Panc1 (cell line): Measurements from ENCODE around the gene TRAK1. TPM values are rescaled to one million over a fixed set of nuclear protein-coding genes. Genes with fewer than 3 reads are reported as not detected.

ENCODE experiments used
- ATAC-seq: fragments of 200-7000 bp; cut with Tn5 transposase; 2 replicates; pipeline ENCODE4 v1.9.1; 2020; ENCODE audit warnings: mild to moderate bottlenecking, moderate library complexity
- BruUV-seq: library from RNA; stranded (reverse); fragments of 400-500 nt; replicated peaks from 2 replicates; lab custom pipeline; 2021; lab: Mats Ljungman, UMichigan
- CTCF ChIA-PET: fragments of 300-600 bp; sonication (Branson Sonifier 250); formaldehyde crosslinking; loops from one replicate; lab custom pipeline; 2022; ENCODE audit warnings: antibody characterized with exemption; lab: Charles Lee
- POLR2A ChIA-PET: fragments of 300-600 bp; sonication (Branson Sonifier 250); formaldehyde crosslinking; loops from one replicate; lab custom pipeline; 2022; ENCODE audit warnings: antibody characterized with exemption; lab: Charles Lee
- DNase-seq: peaks from one replicate; pipeline ENCODE4 v3.0.0-alpha.2; 2010; ENCODE audit warnings: low read depth, low spot score
- H3K27ac ChIP-seq: 2 replicates; pipeline ENCODE4 v1.5.1; 2011; ENCODE audit warnings: mild to moderate bottlenecking, low read length, inconsistent platforms
- H3K27me3 ChIP-seq: fragments of 200-500 bp; sonication (Bioruptor generic); 2 replicates; pipeline ENCODE4 v1.6.0; 2014; ENCODE audit warnings: low read length, inconsistent platforms; ENCODE audit not compliant: control insufficient read depth, insufficient read depth
- H3K36me3 ChIP-seq: fragments of 200-500 bp; sonication (Bioruptor generic); 2 replicates; pipeline ENCODE4 v1.5.1; 2014; ENCODE audit warnings: inconsistent platforms, mild to moderate bottlenecking, low read length, moderate library complexity; ENCODE audit not compliant: control insufficient read depth, insufficient read depth
- H3K4me1 ChIP-seq: 2 replicates; pipeline ENCODE4 v1.5.1; 2011; ENCODE audit warnings: inconsistent platforms, mild to moderate bottlenecking, low read length, moderate library complexity; ENCODE audit not compliant: control insufficient read depth, insufficient read depth
- H3K4me3 ChIP-seq, 2 experiments: 2 replicates each; pipeline ENCODE4 v1.5.1; 2011 to 2012; ENCODE audit warnings: low read depth in 2 of 2, low read length in 2 of 2, mild to moderate bottlenecking in 2 of 2, inconsistent platforms in 1 of 2, moderate library complexity in 1 of 2
- H3K9me3 ChIP-seq: fragments of 200-500 bp; sonication (Bioruptor generic); 2 replicates; pipeline ENCODE4 v1.5.1; 2014; ENCODE audit warnings: low read depth, mild to moderate bottlenecking, inconsistent platforms, low read length, moderate library complexity; ENCODE audit not compliant: control insufficient read depth, insufficient read depth
- CTCF ChIP-seq: fragments of 450-650 bp; IDR thresholded peaks from 2 replicates; pipeline ENCODE4 v1.5.1; 2017; ENCODE audit warnings: mild to moderate bottlenecking
- POLR2AphosphoS5 ChIP-seq: IDR thresholded peaks from 2 replicates; pipeline ENCODE4 v1.6.1; 2012; ENCODE audit warnings: mild to moderate bottlenecking, low read depth, low read length, moderate library complexity
- REST ChIP-seq, 2 experiments: IDR thresholded peaks; 2 replicates each; pipeline ENCODE4 v1.6.1; 2011 to 2012; ENCODE audit warnings: low read depth in 2 of 2, control low read depth in 1 of 2, low read length in 1 of 2, mild to moderate bottlenecking in 1 of 2, moderate library complexity in 1 of 2; ENCODE audit not compliant: insufficient read depth in 1 of 2
- SIN3A ChIP-seq: IDR thresholded peaks from 2 replicates; pipeline ENCODE4 v1.6.1; 2012; ENCODE audit warnings: low read depth, mild to moderate bottlenecking, low read length, moderate library complexity, borderline replicate concordance; ENCODE audit not compliant: insufficient read depth
- TCF7L2 ChIP-seq: IDR thresholded peaks from 2 replicates; pipeline ENCODE4 v1.6.1; 2011; ENCODE audit warnings: mild to moderate bottlenecking, low read depth, low read length, inconsistent platforms
- in situ Hi-C: cut with HindIII; loops from 2 replicates; pipeline ENCODE4 v1.10.0; 2016; ENCODE audit warnings: low sequenced_read_pairs, low pct_unique_long_range_greater_than_20kb
- intact Hi-C: fragments of 100-400 bp; cut with micrococcal nuclease; formaldehyde crosslinking; loops from one replicate; pipeline ENCODE4 v1.10.0; 2022; ENCODE audit not compliant: unreplicated experiment
- total RNA-seq: library from RNA; stranded (reverse); gene quantifications from one replicate; pipeline ENCODE4 v1.2.1, GENCODE V29; 2021; ENCODE audit not compliant: unreplicated experiment

TRAK1 gene
- total RNA-seq, 1 experiment from 2014 or later: 38.4 TPM

DNA sequence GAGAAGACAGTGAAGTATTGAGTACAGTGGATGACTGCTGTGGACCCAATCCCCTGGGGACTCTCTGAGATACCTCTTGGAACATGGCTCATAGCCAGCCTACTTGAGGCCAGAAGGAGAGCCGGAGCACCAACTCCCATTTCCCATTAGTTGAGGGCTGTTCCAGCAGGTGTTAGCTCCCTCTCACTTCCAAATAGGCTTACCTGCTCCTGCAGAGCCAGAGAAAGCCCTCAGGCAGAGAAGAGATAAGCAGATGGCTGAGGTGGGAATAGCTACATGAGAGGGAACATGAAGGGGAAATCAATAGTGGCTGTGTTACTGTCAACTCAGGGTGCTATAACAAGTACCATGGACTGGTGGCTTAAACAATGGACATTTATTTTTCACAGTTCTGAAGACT, 179.4 kb downstream of the TRAK1 start:
- peaks cover 4% of the 10 kb centered on the region; the same call in 1 of the 2 replicates for H3K27me3 ChIP-seq
- in situ Hi-C loops (no loop called here), intact Hi-C loops (no loop called here)
- POLR2A ChIA-PET: no interaction called here
- no peaks in the 10 kb centered on the region for H3K36me3 ChIP-seq
- H3K4me3 ChIP-seq: no peak overlapping the region
- no TSS peak for BruUV-seq
- TF ChIP-seq REST (IDR thresholded peaks at IDR 0.05; ENCODE audit: insufficient read depth in 1 of 2, low read depth in 2 of 2, low read length in 1 of 2) (no peak), POLR2AphosphoS5 (no peak), CTCF (no peak), TCF7L2 (no peak), SIN3A (no peak)
- CTCF ChIA-PET: no interaction called here
- ATAC-seq (no peak), DNase-seq (no peak)
- H3K27ac ChIP-seq: no peak overlapping the region
- H3K4me1 ChIP-seq: no peaks in the 10 kb centered on the region
- no peaks in the 10 kb centered on the region for H3K9me3 ChIP-seq

- Histone ChIP-seq H3K4me3 (no peak overlapping the region), H3K27ac (no peak overlapping the region), H3K27me3 (0 out of 2 replicates have a peak, but pooled peaks cover 4% of the 10 kb centered on the region), H3K36me3 (no peaks in the 10 kb centered on the region), H3K4me1 (no peaks in the 10 kb centered on the region), H3K9me3 (no peaks in the 10 kb centered on the region)
- intact Hi-C loops: no loop called here
- ChIA-PET CTCF (no interaction called here), POLR2A (no interaction called here)
- in situ Hi-C loops: no loop called here
- DNase-seq (no peak), ATAC-seq (no peak)
- no TSS peak for BruUV-seq
- no peak for TF ChIP-seq TCF7L2
- no peak for TF ChIP-seq SIN3A
- no peak for TF ChIP-seq CTCF
- TF ChIP-seq POLR2AphosphoS5: no peak
- no peak for TF ChIP-seq REST (IDR thresholded peaks at IDR 0.05; ENCODE audit: insufficient read depth in 1 of 2, low read depth in 2 of 2, low read length in 1 of 2)
These were observed 180.6 kb downstream of the TRAK1 start for GRCh38 chr3:42271786-42272185.
